ENCODE data around the gene CLEC12A.

The CLEC12A gene

DNA sequence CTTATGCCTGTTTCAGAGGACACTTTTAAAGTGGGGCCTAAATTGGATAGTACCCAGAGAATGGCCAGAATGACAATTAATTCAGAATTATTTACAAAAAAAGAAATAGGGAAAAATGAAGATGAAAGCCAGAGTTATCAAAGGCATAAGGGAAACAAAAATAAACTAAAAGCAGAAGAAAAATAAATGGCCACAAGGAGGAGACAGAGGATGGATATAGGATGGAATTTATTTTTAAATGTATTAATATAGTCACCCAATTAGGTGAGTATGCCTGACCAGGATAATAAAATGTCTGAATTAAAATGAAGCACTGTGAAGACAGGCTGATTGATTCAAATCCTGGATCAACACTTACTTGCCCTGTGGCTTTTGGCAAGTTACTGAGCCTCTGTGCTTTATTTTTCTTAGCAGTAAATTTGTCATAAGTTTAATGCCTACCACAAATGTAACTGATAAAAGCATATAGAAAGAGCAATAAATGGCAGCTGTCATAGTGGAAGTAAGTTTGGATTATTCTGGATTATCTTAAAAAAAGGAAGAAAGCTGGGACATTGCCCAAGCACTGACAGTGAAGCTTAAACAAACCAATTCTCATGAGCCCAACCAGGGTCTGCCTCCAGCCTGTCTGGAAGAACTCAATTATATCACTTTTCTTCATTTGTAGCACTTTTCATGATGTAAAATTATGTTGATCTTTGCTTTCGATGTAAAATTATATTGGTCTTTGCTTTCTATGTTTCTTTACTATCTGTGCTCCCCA, 62.8 kb downstream of the CLEC12A start:
- no peak for DNase-seq (ENCODE audit: low read depth in 2 of 2)
